Activated T-cell treated with anti-CD3 and anti-CD28 coated beads, Interleukin-2, amount 50 U/mL, for 1 hour (primary cell): ENCODE data around the gene BTNL3.

Experiments
- DNase-seq: peaks from one replicate; pipeline ENCODE4 v3.0.0-alpha.2; 2020

The BTNL3 gene

GRCh38 chr5:181047921-181048320 is 59.3 kb downstream of the BTNL3 start:
- DNase-seq = no peak

DNA sequence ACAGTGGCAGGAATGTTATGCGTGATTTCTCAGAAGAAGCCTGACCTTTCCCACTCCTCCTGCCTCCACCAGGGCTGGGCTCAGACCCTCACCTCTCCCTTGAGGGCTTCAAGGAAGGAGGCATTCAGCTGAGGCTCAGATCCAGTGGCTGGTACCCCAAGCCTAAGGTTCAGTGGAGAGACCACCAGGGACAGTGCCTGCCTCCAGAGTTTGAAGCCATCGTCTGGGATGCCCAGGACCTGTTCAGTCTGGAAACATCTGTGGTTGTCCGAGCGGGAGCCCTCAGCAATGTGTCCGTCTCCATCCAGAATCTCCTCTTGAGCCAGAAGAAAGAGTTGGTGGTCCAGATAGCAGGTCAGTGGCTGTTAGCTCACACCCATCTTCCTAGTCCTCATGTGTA is 61.4 kb downstream of the BTNL3 start:
- DNase-seq = no peak

DNA sequence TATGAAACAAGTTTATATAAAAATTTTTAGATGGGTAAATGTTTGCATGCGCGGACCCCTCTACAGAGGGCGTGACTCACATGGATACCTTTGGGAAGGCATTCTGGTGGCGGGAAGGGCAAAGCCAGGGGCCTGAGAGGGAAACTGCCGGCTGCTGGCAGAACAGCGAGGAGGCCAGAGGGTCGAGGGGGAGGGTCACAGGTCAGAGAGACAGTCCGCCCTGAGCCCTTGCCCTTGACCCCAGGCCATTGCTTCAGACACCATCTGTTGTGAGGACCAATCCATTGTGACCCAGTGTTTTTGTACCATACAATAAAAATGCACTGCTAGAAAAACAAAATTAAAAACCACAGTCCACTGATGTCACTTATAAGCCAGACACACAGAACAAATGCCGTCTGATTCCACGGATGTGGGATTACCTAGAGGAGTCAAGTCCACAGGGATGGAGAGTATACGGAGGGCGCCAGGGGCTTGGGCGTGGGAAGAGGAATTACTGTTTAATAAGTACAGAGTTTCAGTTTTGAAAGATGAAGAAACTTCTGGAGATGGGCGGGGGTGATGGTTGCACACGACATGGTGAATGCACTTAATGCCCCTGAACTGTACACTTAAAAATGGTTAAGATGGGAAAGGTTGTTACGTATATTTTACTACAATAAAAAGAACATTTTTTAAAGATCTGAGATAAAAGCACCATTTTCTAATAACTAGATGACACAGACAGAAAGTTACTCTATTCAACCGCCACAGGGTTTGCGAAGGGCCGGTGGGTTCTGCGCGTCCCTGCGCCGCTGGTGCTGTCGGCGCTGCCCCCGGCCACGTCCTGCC is 63.4 kb downstream of the BTNL3 start:
- no peak for DNase-seq

DNA sequence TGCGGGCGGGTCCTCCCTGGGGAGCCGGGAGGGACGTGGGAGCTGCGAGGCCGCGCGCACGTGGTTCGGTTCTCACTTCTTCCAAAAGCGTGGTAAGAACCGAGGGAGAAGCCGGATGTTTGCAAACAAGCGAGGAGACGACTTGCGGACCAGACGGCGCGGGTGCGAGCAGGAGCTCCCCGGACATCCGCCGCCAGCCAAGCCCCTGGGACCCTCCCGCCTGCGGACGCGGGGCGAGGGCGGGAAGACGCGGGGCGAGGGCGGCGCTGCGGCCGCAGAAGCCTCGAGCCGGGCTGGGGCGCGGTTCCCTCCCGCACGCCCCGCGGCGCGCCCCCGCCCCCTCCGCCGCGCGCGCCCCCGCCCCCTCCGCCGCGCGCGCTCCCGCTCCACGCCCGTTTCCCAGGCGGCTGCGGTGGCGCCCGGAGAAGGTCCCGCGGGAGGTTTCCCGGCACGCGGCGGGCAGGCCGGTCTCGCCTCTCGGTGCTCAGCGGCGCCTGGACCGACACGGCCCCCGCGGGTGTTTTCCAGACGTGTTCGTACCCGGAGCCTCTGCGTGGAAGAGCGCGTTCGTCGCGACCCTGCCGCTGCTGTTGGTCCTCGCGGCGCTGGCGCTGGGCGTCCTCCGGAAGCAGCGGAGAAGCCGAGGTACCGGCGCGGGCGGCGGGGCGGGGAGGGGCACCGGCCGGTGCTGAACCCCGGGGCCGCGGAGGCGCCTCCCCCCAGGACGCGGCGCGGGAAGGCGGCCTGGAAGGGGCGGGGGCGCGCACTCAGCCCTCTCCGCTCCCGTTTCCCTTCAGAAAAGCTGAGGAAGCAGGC is 64.2 kb downstream of the BTNL3 start:
- no peak for DNase-seq

GRCh38 chr5:181053488-181054121 is 65.0 kb downstream of the BTNL3 start:
- DNase-seq = no peak

- DNase-seq = no peak
Measured at GRCh38 chr5:181054138-181054537, 65.5 kb downstream of the BTNL3 start.

DNA sequence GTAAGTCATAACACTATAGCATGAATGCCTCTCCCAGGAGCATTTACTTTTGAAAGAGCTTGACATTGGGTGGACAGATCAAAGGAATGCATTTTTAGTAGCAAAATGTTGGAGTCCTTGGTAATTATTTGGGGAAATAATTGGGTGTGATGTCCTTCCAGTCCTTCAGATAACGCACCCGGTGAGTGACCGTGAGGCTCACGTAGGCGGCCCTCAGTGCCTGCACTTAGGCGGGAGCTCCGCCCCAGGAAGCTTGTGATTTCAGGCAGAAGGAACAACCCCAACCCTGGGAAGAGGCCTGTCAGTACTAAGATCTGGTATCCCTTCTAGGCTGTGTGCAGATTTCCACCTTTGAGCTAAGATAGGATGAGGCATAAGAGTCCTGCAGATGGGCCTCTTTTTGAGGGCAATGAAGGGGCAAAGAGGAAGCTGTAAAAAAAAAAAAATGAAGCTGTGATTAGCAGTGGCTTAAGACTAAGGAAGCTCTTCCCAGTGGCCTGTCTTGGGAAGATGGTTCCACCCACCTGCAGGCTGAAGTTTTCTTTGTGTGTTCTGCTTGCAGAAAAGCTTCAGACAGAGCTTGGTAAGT is 66.3 kb downstream of the BTNL3 start:
- no peak for DNase-seq
